Endometrial microvascular endothelial cells (primary cell): Measurements from ENCODE around the gene UTP15. TPM values are rescaled to one million over a fixed set of nuclear protein-coding genes. Genes with fewer than 3 reads are reported as not detected.

ENCODE experiments used
- in situ Hi-C: cut with HindIII; loops from 2 replicates; pipeline ENCODE4 v1.10.0; 2017; ENCODE audit warnings: low sequenced_read_pairs, low pct_unique_long_range_greater_than_20kb; ENCODE audit errors: inconsistent ontology term
- total RNA-seq: library from RNA; depleted of rRNA; stranded (reverse); fragments of >200 nt; gene quantifications from one replicate; pipeline ENCODE4 v1.2.3, GENCODE V29; 2015; ENCODE audit errors: inconsistent ontology term

The UTP15 gene
- total RNA-seq, 1 donor from 2014 or later, result 28.2 TPM

DNA sequence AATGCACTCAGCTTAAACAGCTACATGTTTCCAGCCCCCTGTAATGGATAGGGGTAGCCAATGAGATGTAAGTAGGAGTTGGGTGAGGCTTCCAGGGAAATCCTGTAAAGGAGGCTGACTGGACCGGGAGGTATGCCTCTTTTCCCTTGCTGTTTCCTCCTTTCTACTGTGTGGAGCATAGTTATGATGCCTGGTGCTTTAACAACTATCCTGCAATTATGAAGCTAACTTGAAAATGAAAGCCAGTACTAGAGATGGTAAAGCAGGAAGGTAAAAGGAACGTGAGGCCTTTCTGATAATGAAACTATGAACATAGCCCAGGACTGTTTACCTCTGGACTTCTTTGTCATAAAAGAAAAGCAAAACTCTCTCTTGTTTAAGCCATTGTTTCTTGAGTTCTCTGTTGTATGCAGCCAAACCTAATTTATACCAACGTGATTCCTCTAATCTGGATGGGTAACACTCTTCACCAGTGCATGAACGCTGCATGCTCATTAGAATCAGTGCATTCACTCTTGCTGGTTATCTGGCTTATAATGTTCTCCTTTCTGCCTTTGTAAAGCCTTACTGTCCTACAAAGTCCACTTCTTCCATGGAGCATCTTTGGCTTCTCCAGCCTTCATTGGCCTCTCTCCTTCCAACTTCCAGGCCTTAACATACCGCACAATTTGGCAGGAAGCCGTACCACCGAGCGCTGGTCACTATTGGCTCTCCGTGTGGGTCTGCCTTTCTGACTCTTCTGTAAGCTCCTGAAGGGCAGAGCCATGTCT lies 52.2 kb downstream of the UTP15 start:
- in situ Hi-C loops, result no loop called here

DNA sequence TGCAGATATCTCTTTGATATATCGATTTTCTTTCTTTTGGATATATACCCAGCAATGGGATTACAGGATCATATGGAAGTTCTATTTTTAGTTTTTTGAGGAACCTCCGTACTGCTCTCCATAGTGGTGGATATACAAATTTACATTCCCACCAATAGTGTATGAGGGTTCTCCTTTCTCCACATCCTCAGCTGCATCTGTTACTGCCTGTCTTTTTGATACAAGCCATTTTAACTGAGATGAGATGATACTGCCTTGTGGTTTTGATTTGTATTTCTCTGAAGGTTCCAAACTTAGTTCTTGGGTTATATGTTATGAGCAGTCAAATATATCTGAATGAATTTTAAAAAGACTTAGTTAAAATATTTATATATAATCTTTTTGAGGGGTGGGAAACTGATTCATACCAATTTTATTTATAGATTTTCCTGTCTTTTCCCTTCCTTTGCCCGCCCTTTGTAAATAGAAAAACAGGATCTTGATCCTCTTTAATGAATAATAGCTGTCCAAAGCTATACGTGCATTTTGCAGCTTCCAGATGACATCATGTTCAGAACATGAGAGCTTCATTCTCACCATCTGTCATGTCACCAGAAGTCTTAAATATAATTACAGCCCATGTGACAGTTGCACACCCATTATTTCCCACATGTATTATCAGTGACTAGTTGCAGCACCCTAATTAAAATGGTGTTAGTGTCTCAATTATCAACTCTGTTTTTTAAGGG lies 54.2 kb downstream of the UTP15 start:
- in situ Hi-C loops, result no loop called here

DNA sequence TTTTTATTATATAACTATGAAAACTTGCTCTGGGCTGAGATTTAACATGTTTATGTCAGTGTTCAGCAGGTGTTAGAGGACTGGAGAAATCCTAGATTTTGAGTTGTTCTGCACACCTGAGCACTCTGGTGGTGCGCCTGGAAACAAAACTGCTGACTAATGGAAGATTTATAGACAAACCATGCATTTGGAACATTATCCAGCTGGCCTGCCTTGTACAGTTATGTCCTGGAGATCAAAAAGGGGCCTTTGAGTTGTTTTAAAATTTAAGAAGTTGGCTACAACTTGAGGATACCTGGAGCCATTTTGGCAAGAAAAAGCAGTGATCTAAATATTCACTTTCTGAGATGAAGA lies 54.8 kb downstream of the UTP15 start:
- in situ Hi-C loops, result no loop called here

DNA sequence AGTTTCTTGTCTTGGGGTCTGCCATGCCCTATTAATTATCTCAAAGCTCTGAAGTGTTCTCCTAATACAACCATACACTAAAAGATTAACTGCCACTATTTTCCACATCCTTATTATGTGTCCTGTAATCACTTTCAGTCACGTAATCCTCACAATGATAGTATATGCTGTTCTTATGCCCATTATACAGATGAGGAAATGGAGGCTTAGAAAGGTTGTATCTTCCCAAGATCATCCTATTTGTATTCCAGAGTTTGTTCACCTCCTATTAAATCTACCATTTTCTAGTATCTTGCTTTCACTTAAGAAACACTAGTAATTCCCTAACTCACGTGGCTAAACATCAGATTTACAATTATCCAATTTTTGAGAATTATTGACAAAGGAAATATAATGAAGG lies 57.5 kb downstream of the UTP15 start:
- in situ Hi-C loops, result no loop called here

DNA sequence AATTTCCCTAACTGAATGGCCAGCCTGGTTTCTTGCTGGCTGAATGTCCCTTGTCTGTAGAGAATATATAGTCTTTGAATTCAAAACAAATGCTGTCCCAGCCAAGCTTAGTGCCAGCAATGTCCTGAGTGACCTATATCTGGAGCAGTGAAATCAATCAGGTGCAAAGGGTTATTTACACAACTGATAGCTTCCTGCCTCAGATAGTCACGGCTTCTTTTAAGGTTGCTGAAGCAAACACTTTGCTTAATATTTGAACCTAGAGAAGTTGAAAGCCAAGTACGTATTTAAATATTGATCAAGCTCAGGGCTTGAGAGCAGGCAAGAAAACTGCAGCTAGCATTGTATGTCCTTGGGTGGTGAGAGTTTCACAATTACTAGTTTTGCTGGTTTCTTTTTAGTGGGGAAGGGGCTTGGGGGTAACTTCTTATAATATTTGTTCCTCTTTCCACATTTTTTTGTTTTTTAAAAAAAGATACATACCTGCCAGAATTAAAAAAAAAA lies 58.4 kb downstream of the UTP15 start:
- in situ Hi-C loops, result no loop called here

DNA sequence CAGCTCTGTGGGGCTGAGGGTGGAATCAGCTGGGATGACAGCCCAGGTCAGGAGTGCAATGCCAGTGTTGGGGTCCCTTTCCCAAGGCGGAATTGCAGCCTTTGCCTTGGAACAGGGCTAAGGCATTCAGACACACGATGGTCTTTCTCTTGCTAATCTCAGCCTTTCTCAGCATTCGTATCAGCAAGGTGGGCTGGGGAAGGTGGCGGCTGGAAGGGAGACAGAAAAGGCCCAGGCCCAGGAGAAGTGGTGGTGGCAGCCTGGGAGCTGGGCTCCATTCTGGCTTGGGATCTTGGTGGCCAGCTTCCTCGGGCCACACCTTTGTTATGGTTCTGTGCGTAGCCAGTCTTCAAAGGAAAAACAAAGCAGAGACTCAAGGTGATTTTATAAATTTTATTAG lies 59.3 kb downstream of the UTP15 start:
- in situ Hi-C loops, result no loop called here

DNA sequence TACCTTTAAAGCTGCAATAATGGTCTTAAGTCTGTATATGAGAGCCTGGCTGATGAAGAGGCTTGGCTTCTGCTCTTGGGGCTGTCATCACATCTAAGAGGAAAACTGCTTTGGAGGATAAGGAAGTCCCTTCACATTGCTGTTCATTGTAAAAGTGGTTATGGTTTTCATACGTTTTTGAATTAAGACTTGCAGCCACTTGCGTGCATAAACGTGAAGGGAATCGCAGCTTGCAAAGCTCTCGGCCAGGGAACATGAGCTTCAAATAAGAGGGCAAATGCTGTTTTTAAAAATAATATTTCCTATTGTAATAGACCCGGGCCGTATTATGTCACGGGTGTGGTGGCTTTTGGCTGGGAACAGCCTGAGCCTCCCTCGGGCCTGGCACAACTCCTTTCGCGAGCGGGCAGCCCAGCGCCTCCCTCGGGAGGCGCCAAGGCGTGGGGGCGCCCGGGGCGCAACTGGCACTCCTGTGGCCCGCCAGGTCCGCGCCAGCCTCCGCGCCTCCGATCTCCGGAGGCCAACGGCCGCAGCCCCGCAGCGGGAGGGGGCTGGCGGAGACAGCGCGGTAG lies 59.9 kb downstream of the UTP15 start:
- in situ Hi-C loops, result no loop called here

DNA sequence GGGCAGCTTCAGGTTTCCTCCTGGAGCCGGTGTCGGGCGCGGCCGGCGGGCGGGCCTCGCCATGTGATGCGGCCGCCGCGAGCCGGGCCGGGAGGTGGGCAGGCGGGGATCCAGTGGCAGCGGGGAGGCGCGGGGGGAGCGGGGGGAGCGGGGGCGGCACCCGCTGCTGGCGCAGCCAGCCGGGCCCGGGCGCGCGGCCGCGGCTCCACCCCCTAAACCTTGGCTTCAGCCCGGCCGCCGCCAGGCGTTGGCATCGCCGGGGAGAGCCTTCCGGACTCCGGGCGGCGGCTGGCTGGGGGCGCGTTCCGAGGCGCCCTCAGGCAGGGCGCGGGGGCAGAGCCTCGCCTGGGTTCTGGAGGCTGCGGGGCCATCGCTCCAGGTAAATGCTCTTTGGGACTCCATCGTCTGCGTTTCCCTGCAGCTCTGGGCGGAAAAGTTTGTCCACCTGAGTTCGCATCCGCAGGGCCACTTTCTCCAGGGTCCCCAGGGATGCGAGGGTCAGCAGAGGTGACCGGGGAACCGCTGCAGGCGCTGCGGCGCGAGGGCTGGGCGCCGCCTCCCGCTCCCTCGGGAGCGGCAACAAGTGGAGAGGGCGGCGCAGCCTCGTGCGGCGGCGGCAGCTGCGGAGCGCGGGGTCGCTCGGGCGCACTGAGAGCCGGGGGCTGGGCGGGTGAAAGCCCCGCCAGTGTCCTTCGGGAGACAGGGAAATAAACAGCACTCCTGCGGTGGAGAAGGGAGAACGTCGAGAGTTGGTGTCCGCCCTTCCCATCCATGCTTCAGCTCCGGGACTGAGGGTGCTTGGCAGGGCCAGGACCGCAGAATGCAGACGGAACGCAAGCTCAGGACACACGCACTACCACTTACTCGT lies 60.6 kb downstream of the UTP15 start, which contains the start of gene ARHGEF28:
ARHGEF28 (plus strand) TSS at position 253 of the 868 bp plus-strand sequence. CDS start 58,656 bp downstream, outside the sequence.
- in situ Hi-C loops, result no loop called here

DNA sequence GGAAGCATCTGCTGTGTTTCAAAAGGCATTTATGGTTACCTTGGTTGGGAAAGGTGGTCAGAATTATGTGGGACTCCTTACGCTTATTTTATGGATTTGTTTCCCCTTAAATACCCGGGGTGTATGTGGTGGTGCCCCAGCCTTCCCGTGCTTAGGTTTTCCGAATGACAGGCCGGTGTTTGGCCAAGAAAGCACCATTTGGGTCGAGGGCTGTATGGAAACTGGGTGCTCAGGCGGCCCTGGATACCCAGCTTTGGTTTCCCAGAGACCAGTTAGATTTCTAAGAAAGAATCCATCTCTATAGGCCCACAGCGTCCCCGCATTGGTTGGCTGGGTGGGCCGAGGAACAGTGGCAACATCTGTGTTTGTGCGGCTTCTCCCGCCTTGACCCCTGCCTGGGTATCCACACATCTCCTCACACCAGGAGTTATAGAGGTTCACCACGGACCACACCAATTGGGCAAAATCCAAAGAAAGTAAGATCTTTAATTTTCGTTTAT lies 61.3 kb downstream of the UTP15 start:
- in situ Hi-C loops, result no loop called here

DNA sequence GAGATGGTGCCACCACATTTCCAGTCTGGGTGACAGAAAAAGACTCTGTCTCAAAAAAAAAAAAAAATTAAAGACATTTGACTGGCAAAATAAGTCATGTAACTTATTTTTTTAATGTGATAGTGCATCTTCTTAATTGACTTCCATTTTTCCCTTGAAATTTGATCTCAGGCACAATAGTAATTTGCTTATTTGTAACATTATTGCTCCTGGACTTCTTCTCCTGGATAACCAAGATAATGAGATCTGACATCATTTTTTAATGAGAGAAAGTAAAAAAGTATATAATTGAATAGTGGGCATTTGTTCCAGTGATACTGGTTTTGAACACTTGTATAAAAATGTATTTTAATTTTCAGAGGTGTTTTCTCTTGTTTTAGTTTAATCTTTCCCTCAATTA lies 63.9 kb downstream of the UTP15 start:
- in situ Hi-C loops, result no loop called here

DNA sequence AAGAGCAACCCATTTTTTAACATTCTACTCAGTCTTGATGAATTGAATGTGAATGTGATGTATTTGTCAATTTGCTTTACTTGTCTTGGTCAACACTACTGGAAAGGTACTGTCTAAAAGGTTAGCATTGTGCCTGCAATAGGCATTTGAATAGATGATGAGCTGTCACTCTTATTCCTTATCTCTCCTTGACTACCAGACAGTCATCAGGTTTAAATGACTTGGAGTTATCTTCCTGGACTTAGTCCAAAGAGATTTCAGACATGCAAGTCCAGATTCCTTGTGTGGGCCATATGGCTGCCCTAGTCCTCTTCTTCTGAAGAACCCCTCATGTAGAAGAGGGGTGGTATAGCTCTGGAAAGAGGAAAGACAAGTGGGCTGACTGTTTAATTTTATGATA lies 65.2 kb downstream of the UTP15 start:
- in situ Hi-C loops, result loop anchor here (5.0 kb wide), 1 partner anchor 67 kb away; no protein-coding TSS in a partner anchor

DNA sequence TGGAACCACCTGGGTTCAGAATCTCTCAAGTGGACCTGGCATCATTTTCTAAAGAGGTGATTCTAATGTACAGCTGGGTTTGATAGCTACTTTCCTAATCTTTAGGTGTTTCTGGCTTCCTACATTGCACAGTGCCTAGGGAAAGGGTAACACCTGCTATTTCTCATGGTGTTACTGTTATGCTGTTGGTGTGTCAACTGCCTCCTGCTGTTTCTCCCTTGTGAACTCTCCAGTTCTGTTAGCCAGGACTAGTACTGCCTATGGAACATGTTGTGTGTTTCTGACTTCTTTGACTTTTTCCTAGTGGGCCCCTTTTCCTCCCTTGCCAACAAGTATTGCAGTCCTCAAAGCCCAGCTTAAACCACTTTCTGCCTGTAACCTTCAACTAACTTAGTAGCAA lies 66.0 kb downstream of the UTP15 start:
- in situ Hi-C loops, result loop anchor here (5.0 kb wide), 1 partner anchor 66 kb away; no protein-coding TSS in a partner anchor

Other genes starting within 250 kb of the UTP15 start
- gene FOXD1, start 117.0 kb upstream of the UTP15 start, total RNA-seq, result 0.09 TPM
- 527 TPM for gene BTF3, start 67.3 kb upstream of the UTP15 start, total RNA-seq
- 12.0 TPM for gene ANKRA2, start 104 bp upstream of the UTP15 start, total RNA-seq
- 42.9 TPM for gene ARHGEF28, start 60.5 kb downstream of the UTP15 start, total RNA-seq